Activated CD8-positive, alpha-beta memory T cell treated with anti-CD3 and anti-CD28 coated beads for 24 hours (primary cell): Measurements from ENCODE around the gene FASTKD1.

ENCODE experiments used
- DNase-seq: peaks from one replicate; pipeline ENCODE4 v3.0.0-alpha.2; 2020

The FASTKD1 gene

GRCh38 chr2:169504651-169505050, 69.0 kb downstream of the FASTKD1 start:
- DNase-seq, result no peak

GRCh38 chr2:169495310-169495928, 78.2 kb downstream of the FASTKD1 start:
- DNase-seq, result no peak

- no peak for DNase-seq
Observed at GRCh38 chr2:169493360-169493759, 80.3 kb downstream of the FASTKD1 start.

GRCh38 chr2:169491378-169491777, 82.3 kb downstream of the FASTKD1 start:
- DNase-seq, result no peak

- no peak for DNase-seq
Observed at GRCh38 chr2:169490834-169491233, 82.8 kb downstream of the FASTKD1 start.

- DNase-seq, result no peak
Observed at GRCh38 chr2:169486487-169486886, 87.2 kb downstream of the FASTKD1 start.

- DNase-seq, result no peak
Observed at GRCh38 chr2:169485650-169486138, 88.0 kb downstream of the FASTKD1 start.

- DNase-seq, result no peak
Observed at GRCh38 chr2:169480079-169480465, 93.6 kb downstream of the FASTKD1 start.
